Measurements from ENCODE around the gene LCN9.

DNA sequence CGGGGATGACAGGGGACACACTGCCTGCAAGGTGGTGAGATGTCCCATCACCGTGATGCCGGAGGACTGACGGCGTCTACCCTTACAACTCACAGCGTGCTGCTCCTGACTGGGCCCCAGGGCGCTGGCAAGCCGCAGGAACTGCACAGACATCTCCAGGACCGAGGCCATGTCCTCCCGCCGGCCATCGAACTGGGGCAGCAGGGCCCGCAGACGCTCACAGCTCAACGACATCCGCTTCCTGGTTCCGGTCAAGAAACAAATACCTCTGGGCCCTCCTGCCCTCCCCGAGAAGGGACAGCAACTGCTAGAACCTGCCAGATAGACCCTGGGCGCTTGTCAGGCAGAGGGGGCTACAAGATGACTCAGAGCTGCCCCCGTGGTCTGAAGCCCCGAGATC, 35.1 kb downstream of the LCN9 start:
- TF ChIP-seq, protein P1, sequence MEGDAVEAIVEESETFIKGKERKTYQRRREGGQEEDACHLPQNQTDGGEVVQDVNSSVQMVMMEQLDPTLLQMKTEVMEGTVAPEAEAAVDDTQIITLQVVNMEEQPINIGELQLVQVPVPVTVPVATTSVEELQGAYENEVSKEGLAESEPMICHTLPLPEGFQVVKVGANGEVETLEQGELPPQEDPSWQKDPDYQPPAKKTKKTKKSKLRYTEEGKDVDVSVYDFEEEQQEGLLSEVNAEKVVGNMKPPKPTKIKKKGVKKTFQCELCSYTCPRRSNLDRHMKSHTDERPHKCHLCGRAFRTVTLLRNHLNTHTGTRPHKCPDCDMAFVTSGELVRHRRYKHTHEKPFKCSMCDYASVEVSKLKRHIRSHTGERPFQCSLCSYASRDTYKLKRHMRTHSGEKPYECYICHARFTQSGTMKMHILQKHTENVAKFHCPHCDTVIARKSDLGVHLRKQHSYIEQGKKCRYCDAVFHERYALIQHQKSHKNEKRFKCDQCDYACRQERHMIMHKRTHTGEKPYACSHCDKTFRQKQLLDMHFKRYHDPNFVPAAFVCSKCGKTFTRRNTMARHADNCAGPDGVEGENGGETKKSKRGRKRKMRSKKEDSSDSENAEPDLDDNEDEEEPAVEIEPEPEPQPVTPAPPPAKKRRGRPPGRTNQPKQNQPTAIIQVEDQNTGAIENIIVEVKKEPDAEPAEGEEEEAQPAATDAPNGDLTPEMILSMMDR (IDR thresholded peaks at IDR 0.05): no peak
- TF ChIP-seq EZH2 (IDR thresholded peaks at IDR 0.05): no peak
- TF ChIP-seq EZH2phosphoT487 (IDR thresholded peaks at IDR 0.05): no peak

All from neural progenitor cell (in vitro differentiated cells).